ENCODE measurements around the gene MAPK4.

The MAPK4 gene

DNA sequence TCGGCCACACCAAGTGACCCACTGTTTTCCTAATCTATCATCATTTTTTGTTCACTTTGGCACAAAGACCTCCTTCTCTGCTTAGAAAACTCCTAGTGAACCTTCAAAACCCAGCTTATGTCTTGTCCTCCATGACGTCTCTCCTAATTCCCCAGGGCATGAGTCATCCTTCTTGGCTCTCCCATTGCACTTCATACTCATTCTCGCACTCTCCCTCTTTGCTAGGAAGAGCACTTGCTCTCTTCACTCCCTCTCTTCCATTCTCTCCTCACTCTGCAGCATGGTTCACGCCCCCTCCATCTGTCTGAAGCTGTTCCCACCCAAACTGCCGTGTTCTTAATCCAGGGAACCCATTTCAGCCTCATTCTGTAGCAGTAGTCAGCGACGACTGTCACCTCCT, 156.0 kb downstream of the MAPK4 start:
- Histone ChIP-seq H3K4me3 (ENCODE audit: severe bottlenecking) (no peak overlapping the region), H3K36me3 (ENCODE audit: low read depth) (no peaks in the 10 kb centered on the region), H3K27ac (ENCODE audit: poor library complexity, severe bottlenecking) (no peak overlapping the region), H3K4me1 (ENCODE audit: insufficient read depth, poor library complexity, severe bottlenecking) (no peaks in the 10 kb centered on the region), H3K27me3 (ENCODE audit: insufficient read depth, poor library complexity, severe bottlenecking) (no peaks in the 10 kb centered on the region), H3K9me3 (ENCODE audit: severe bottlenecking) (no peaks in the 10 kb centered on the region)
- TF ChIP-seq, protein P1, sequence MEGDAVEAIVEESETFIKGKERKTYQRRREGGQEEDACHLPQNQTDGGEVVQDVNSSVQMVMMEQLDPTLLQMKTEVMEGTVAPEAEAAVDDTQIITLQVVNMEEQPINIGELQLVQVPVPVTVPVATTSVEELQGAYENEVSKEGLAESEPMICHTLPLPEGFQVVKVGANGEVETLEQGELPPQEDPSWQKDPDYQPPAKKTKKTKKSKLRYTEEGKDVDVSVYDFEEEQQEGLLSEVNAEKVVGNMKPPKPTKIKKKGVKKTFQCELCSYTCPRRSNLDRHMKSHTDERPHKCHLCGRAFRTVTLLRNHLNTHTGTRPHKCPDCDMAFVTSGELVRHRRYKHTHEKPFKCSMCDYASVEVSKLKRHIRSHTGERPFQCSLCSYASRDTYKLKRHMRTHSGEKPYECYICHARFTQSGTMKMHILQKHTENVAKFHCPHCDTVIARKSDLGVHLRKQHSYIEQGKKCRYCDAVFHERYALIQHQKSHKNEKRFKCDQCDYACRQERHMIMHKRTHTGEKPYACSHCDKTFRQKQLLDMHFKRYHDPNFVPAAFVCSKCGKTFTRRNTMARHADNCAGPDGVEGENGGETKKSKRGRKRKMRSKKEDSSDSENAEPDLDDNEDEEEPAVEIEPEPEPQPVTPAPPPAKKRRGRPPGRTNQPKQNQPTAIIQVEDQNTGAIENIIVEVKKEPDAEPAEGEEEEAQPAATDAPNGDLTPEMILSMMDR (IDR thresholded peaks at IDR 0.05; ENCODE audit: poor library complexity, severe bottlenecking): no peak
- DNase-seq (ENCODE audit: low spot score): no peak
- ATAC-seq (ENCODE audit: low read depth): no peak

DNA sequence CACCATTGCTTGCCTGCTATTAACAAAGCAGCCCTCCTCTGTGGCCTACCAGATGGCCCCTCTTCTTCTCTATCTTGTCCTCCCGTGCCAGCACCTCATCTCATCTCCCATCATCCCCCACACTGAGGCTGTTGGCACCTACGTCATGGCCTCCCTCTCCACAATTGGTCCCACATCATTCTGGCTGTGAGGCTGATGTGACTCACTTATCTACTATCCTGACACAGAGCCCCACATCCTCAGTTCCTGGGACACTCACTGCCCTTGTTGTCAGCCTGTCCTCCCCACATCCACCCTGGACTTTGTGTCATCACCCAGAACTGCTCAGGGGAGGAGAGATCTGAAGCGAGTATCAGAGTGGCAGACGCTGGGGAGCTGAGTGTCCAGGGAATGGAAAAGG, 157.0 kb downstream of the MAPK4 start:
- H3K27me3 ChIP-seq (ENCODE audit: insufficient read depth, poor library complexity, severe bottlenecking): no peaks in the 10 kb centered on the region
- H3K4me1 ChIP-seq (ENCODE audit: insufficient read depth, poor library complexity, severe bottlenecking): no peaks in the 10 kb centered on the region
- ATAC-seq (ENCODE audit: low read depth) (no peak), DNase-seq (ENCODE audit: low spot score) (no peak)
- no peak overlapping the region for H3K27ac ChIP-seq (ENCODE audit: poor library complexity, severe bottlenecking)
- no peak overlapping the region for H3K4me3 ChIP-seq (ENCODE audit: severe bottlenecking)
- no peaks in the 10 kb centered on the region for H3K9me3 ChIP-seq (ENCODE audit: severe bottlenecking)
- TF ChIP-seq, protein P1 (IDR thresholded peaks at IDR 0.05; ENCODE audit: poor library complexity, severe bottlenecking): no peak
- no peaks in the 10 kb centered on the region for H3K36me3 ChIP-seq (ENCODE audit: low read depth)

DNA sequence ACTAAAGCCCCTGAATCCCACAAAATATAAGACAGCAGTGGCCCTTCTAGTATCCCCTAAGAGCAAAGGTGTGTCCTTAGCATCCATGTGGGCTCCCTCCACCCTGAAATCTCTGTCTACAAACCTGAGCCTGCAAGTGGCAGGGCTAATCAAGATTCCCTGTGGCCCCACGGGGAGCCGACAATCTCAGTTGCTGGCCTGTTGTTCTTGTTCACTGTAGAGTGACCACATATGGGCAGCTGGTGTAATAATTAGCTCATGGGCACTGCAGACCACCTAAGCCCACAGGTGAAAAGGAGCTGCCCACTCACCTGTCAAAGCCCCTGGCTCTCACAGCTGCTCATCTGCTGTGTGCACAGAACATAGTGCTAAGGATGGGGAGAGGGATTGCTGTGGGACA, 157.7 kb downstream of the MAPK4 start:
- Histone ChIP-seq H3K27me3 (ENCODE audit: insufficient read depth, poor library complexity, severe bottlenecking) (no peaks in the 10 kb centered on the region), H3K4me3 (ENCODE audit: severe bottlenecking) (no peak overlapping the region), H3K4me1 (ENCODE audit: insufficient read depth, poor library complexity, severe bottlenecking) (no peaks in the 10 kb centered on the region), H3K36me3 (ENCODE audit: low read depth) (no peaks in the 10 kb centered on the region), H3K27ac (ENCODE audit: poor library complexity, severe bottlenecking) (no peak overlapping the region), H3K9me3 (ENCODE audit: severe bottlenecking) (no peaks in the 10 kb centered on the region)
- TF ChIP-seq, protein P1 (IDR thresholded peaks at IDR 0.05; ENCODE audit: poor library complexity, severe bottlenecking): no peak
- DNase-seq (ENCODE audit: low spot score) (no peak), ATAC-seq (ENCODE audit: low read depth) (no peak)

DNA sequence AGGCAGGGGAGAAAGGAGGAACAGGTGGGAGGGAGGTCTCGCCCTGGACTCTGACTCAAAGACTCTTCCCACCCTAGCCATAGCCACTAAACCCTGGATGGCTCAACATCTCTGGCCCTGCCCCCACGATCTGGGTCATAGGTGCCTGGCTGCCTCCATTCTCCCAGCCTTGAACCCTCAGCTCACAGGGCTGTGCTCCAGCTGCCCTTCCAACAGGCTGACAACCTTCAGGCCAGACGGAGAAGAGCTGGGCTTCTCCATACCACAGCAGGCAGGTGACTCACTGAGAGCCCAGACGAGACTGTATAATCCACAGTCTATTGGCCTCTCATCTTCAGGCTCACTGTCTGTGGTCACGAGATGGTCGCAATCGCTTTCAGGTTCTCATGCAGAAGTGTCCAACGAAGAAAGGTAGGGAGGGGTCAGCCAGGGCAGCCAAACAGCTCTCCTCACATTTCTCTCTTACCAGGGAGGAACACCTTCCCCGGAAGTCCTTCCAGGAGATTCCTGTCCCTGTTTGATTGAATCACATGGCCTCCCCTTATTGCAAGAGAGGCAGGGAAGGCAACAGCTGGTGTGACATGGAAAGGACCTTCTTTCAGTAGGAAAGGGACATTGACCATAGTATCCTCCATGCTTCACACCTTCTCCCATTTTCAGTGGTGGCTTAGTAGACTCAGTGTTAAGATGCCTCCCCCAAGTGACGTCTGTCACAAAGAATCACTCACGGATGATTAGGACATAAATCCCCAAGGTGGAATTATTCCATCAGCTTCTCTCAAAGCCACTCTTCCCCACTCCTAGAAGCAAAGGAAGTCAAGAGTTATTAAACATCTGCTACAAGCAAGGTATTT, 159.8 kb downstream of the MAPK4 start:
- H3K36me3 ChIP-seq (ENCODE audit: low read depth): no peaks in the 10 kb centered on the region
- TF ChIP-seq, protein P1 (IDR thresholded peaks at IDR 0.05; ENCODE audit: poor library complexity, severe bottlenecking): no peak
- no peaks in the 10 kb centered on the region for H3K9me3 ChIP-seq (ENCODE audit: severe bottlenecking)
- ATAC-seq (ENCODE audit: low read depth) (no peak), DNase-seq (ENCODE audit: low spot score) (no peak)
- H3K27ac ChIP-seq (ENCODE audit: poor library complexity, severe bottlenecking): no peak overlapping the region
- no peak overlapping the region for H3K4me3 ChIP-seq (ENCODE audit: severe bottlenecking)
- no peaks in the 10 kb centered on the region for H3K4me1 ChIP-seq (ENCODE audit: insufficient read depth, poor library complexity, severe bottlenecking)
- no peaks in the 10 kb centered on the region for H3K27me3 ChIP-seq (ENCODE audit: insufficient read depth, poor library complexity, severe bottlenecking)

DNA sequence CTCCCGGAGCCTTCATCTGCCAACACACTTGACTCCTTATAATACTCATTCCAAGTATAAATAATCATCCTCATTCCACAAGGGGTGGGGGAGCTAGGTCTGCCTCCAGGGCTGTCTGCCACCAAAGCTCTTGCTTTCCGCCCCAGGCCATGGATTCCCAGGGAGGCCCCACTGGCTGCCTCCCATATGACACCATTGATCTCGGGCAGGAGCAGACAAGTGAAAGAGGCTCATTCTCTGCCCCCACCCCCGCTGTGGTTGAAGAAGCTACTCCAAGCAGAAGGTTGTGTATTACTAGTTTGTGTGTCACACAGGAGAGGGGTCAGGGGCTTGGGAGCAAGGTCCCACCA, 160.4 kb downstream of the MAPK4 start:
- H3K27me3 ChIP-seq (ENCODE audit: insufficient read depth, poor library complexity, severe bottlenecking): no peaks in the 10 kb centered on the region
- no peak for DNase-seq (ENCODE audit: low spot score)

More for the DNA sequence above, 160.4 kb downstream of the MAPK4 start:
- no peak for ATAC-seq (ENCODE audit: low read depth)
- Histone ChIP-seq H3K9me3 (ENCODE audit: severe bottlenecking) (no peaks in the 10 kb centered on the region), H3K4me1 (ENCODE audit: insufficient read depth, poor library complexity, severe bottlenecking) (no peaks in the 10 kb centered on the region), H3K4me3 (ENCODE audit: severe bottlenecking) (no peak overlapping the region), H3K36me3 (ENCODE audit: low read depth) (no peaks in the 10 kb centered on the region), H3K27ac (ENCODE audit: poor library complexity, severe bottlenecking) (no peak overlapping the region)
- TF ChIP-seq, protein P1 (IDR thresholded peaks at IDR 0.05; ENCODE audit: poor library complexity, severe bottlenecking): no peak

All from RWPE2 (cell line).